ENCODE data around the gene TTC39C.

- TF ChIP-seq CTCF (conservative IDR thresholded peaks at IDR 0.05; ENCODE audit: low read depth, low read length): no peak
- no peak for TF ChIP-seq EZH2 (IDR thresholded peaks at IDR 0.05; ENCODE audit: borderline replicate concordance, low read depth, low read length, poor library complexity, severe bottlenecking)
These were observed 3.8 kb downstream of the TTC39C start for GRCh38 chr18:24018299-24018886.
